ENCODE results near the gene MADD. TPM values are rescaled to one million over a fixed set of nuclear protein-coding genes. Genes with fewer than 3 reads are reported as not detected.

The MADD gene
- total RNA-seq, 5 donors from 2014 or later (not counting 1 experiment from before 2014, with no cell fraction given): 116 to 189 (median 124) TPM

DNA sequence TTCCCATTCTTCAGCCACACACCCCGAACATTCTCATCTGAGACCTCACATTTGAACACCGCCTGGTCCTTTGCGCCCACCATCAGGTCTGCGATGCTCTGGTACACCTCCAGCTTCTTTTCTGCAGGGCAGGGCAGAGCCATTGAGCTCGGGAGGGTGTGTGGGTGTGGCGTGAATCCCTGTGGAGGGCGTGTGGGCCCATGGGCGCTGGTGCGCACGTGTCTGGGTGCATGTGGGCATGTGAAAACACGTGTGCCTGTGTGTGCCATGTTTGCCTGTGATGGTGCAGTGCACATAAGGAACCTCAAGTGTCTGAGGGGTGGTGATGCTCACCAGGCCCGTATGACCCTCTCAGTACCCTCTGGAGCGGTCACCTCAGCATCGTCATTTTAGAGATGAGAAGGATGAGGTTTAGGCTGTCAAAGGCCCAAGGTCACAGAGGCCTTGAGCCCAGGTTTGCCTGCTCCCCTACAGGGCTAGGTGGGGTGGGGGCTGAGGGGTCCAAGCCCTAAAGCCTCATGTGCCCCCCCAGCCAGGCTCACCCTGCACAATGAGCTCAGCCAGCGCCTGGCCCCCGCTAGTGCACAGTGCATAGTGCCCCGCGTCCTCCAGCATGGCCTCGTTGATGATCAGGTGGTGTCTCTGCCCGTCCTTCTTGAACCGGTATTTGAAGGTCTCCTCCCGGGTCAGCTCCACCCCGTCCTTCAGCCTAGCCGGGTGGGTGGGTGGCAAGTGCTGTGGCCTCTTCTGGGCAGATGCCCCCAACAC, 72.3 kb downstream of the MADD start:
- Mint-ChIP-seq H3K4me3 (no peak overlapping the region), H3K36me3 (no peaks in the 10 kb centered on the region), H3K27me3 (no peaks in the 10 kb centered on the region), H3K4me1 (no peaks in the 10 kb centered on the region), H3K27ac (no peak overlapping the region), H3K9me3 (no peaks in the 10 kb centered on the region)
- ChIA-PET POLR2A (interaction anchor here in 1 of 2 donors (0.5 kb wide), 1 partner anchor 694 kb away, joined by 8 read pairs; no protein-coding TSS in a partner anchor), CTCF (no interaction called here)
- Histone ChIP-seq H3K9me3 (no peaks in the 10 kb centered on the region), H3K4me1 (ENCODE audit: control insufficient read depth in 1 of 2, extremely low read depth in 1 of 2, insufficient read depth in 2 of 2, low read length in 2 of 2) (no peaks in the 10 kb centered on the region), H3K27ac (ENCODE audit: low read length) (no peak overlapping the region), H3K27me3 (replicated peaks in 1 of 2; ENCODE audit: control insufficient read depth in 2 of 2, extremely low read depth in 1 of 2, insufficient read depth in 2 of 2, low read length in 1 of 2) (peaks cover 0 to 6% of the 10 kb centered on the region in 2 experiments), H3K36me3 (ENCODE audit: control insufficient read depth in 2 of 2, extremely low read depth in 1 of 2, insufficient read depth in 1 of 2, low read length in 1 of 2) (no peaks in the 10 kb centered on the region), H3K4me3 (ENCODE audit: control insufficient read depth in 1 of 2, extremely low read depth in 1 of 2, low read length in 1 of 2) (no peak overlapping the region)
- DNase-seq (no peak), ATAC-seq (replicated peaks in 1 of 4) (no peak)
- WGBS (ENCODE audit: insufficient coverage): 86% methylated on average over 16 of the region's 24 CpGs

DNA sequence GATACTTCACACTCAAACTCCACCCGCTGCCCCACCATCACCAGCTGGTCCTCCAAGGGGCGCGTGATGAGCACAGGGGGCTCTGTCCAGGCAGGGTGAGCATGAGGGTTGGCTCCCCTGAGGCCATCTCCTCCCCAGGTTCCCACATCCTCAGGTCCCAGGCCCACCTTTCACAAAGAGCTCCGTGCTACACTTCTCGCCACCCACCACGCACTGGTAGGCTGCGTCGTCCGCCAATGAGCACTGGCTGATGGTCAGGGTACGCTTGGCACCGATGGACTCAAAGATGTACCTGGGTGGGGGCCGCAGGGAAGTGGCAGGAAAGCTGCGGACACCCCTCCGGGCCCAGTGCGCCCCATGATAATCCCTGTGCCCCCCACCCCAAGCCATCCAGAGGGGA, 72.9 kb downstream of the MADD start:
- H3K36me3 ChIP-seq (ENCODE audit: control insufficient read depth in 2 of 2, extremely low read depth in 1 of 2, insufficient read depth in 1 of 2, low read length in 1 of 2): no peaks in the 10 kb centered on the region
- Mint-ChIP-seq H3K4me1 (no peaks in the 10 kb centered on the region), H3K9me3 (no peaks in the 10 kb centered on the region), H3K27me3 (no peaks in the 10 kb centered on the region), H3K4me3 (no peak overlapping the region), H3K36me3 (no peaks in the 10 kb centered on the region), H3K27ac (no peak overlapping the region)
- ATAC-seq (replicated peaks in 1 of 4): no peak
- no peak overlapping the region for H3K27ac ChIP-seq (ENCODE audit: low read length)
- ChIA-PET CTCF (no interaction called here), POLR2A (no interaction called here)
- 96% methylated on average over 11 of the region's 15 CpGs for WGBS (ENCODE audit: insufficient coverage)
- no peaks in the 10 kb centered on the region for H3K4me1 ChIP-seq (ENCODE audit: control insufficient read depth in 1 of 2, extremely low read depth in 1 of 2, insufficient read depth in 2 of 2, low read length in 2 of 2)
- no peaks in the 10 kb centered on the region for H3K9me3 ChIP-seq
- DNase-seq: no peak
- H3K4me3 ChIP-seq (ENCODE audit: control insufficient read depth in 1 of 2, extremely low read depth in 1 of 2, low read length in 1 of 2): no peak overlapping the region
- peaks cover 0 to 7% of the 10 kb centered on the region in 2 experiments for H3K27me3 ChIP-seq (replicated peaks in 1 of 2; ENCODE audit: control insufficient read depth in 2 of 2, extremely low read depth in 1 of 2, insufficient read depth in 2 of 2, low read length in 1 of 2)

DNA sequence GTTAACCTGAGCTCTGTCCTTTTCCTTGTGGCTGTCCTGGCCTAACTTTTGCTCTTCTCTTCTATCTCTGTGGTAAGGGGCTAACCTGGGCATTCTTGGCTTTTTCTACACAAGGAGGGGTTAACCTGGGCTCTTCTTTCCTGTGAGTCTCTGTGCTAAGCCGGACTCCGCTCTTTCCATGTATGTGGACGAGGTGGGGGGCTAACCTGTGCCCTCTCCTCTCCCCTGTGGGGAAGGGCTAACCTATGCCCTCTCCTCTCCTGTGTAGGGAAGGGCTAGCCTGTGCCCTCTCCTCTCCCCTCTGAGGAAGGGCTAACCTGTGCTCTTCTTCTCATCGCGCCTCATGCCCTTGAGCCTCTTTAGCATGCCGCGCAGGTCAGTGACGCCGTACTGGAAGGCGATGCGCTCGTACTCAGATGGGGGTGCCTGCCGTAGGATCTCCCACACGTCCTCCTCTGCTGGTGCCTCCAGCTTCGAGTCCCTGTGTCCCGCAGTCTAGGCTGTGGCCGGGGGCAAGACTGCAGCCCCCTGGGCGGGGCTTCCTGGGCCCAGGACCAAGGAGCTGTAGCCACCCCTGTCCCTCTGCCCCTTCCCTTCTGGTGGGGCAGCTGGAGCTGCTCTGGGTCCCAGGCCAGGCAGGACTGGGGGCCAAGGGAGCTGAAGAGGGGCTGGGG, 76.1 kb downstream of the MADD start:
- 91% methylated on average over 14 of the region's 18 CpGs for WGBS (ENCODE audit: insufficient coverage)

DNA sequence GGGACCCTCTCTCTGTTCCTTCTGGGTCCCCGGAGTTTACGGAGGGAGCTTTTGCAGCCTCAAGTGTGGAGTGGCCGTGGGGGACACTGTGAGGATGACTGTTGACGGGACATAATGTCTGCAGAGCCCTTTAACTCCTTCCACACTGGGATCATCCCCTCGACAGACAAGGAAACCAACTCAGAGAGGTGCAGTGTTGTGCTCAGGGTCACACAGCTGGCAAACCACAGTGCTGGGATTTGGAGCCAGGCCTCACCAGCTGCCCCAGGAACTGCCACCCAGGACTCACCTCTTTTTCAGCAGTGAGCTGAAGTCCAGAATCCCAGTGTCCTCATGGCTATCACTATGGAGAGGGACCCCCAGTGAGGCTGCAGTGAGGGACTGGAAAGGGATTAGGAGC, 77.2 kb downstream of the MADD start:
- no peak overlapping the region for H3K27ac Mint-ChIP-seq
- H3K4me1 Mint-ChIP-seq: no peaks in the 10 kb centered on the region
- no peak for DNase-seq

More for the DNA sequence above, 76.1 kb downstream of the MADD start:
- H3K27me3 ChIP-seq (replicated peaks in 1 of 2; ENCODE audit: control insufficient read depth in 2 of 2, extremely low read depth in 1 of 2, insufficient read depth in 2 of 2, low read length in 1 of 2): peaks cover 0 to 17% of the 10 kb centered on the region in 2 experiments
- no peak for DNase-seq
- ChIA-PET POLR2A (no interaction called here), CTCF (interaction anchor here in 1 of 2 donors (0.6 to 1.8 kb wide), 2 partner anchors 28 to 507 kb away, joined by 3 to 6 read pairs; no protein-coding TSS in a partner anchor)
- H3K27ac ChIP-seq (ENCODE audit: low read length): no peak overlapping the region
- no peak for ATAC-seq (replicated peaks in 1 of 4)
- no peak overlapping the region for H3K4me3 ChIP-seq (ENCODE audit: control insufficient read depth in 1 of 2, extremely low read depth in 1 of 2, low read length in 1 of 2)
- no peaks in the 10 kb centered on the region for H3K36me3 Mint-ChIP-seq
- H3K4me1 Mint-ChIP-seq: no peaks in the 10 kb centered on the region
- no peaks in the 10 kb centered on the region for H3K36me3 ChIP-seq (ENCODE audit: control insufficient read depth in 2 of 2, extremely low read depth in 1 of 2, insufficient read depth in 1 of 2, low read length in 1 of 2)
- no peak overlapping the region for H3K4me3 Mint-ChIP-seq
- no peaks in the 10 kb centered on the region for H3K9me3 Mint-ChIP-seq
- no peaks in the 10 kb centered on the region for H3K27me3 Mint-ChIP-seq
- no peak overlapping the region for H3K27ac Mint-ChIP-seq
- H3K4me1 ChIP-seq (ENCODE audit: control insufficient read depth in 1 of 2, extremely low read depth in 1 of 2, insufficient read depth in 2 of 2, low read length in 2 of 2): no peaks in the 10 kb centered on the region
- H3K9me3 ChIP-seq: no peaks in the 10 kb centered on the region

DNA sequence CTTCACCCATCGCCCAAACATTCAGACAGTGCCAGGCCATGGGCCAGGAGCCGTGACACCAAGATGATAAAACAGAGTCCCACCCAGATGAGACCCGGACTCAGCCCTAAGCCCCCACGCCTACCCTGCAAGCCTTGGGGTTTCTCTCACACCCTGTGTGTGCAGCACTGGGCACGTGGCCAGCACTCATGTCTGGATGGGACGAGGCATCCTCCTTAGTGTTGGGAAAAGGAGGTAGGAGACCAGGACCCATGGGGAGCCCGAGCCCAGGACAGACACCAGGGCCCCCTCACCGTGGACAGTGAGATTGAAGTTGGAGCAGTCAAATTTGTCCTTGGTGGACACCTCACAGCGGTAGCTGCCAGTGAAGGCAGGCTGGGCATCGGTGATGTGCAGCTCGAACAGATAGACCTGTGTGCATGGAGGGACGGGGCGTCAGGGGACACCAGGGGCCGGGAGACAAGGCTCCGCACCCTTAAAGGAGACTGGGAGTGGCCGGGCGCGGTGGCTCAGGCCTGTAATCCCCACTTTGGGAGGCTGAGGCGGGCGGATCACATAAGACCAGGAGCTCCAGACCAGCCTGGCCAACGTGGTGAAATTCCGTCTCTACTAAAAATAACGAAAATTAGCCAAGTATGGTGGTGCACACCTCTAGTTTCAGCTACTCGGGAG, 78.3 kb downstream of the MADD start:
- no peaks in the 10 kb centered on the region for H3K4me1 Mint-ChIP-seq
- Histone ChIP-seq H3K9me3 (no peaks in the 10 kb centered on the region), H3K27ac (ENCODE audit: low read length) (no peak overlapping the region), H3K27me3 (replicated peaks in 1 of 2; ENCODE audit: control insufficient read depth in 2 of 2, extremely low read depth in 1 of 2, insufficient read depth in 2 of 2, low read length in 1 of 2) (peaks cover 0 to 27% of the 10 kb centered on the region in 2 experiments), H3K4me1 (ENCODE audit: control insufficient read depth in 1 of 2, extremely low read depth in 1 of 2, insufficient read depth in 2 of 2, low read length in 2 of 2) (no peaks in the 10 kb centered on the region), H3K4me3 (ENCODE audit: control insufficient read depth in 1 of 2, extremely low read depth in 1 of 2, low read length in 1 of 2) (no peak overlapping the region), H3K36me3 (ENCODE audit: control insufficient read depth in 2 of 2, extremely low read depth in 1 of 2, insufficient read depth in 1 of 2, low read length in 1 of 2) (no peaks in the 10 kb centered on the region)
- DNase-seq: no peak
- H3K4me3 Mint-ChIP-seq: no peak overlapping the region
- POLR2A ChIA-PET: interaction anchor here in 1 of 2 donors (0.6 kb wide), 1 partner anchor 485 kb away, joined by 3 read pairs; no protein-coding TSS in a partner anchor
- WGBS (ENCODE audit: insufficient coverage): 84% methylated on average over 18 of the region's 24 CpGs
- H3K9me3 Mint-ChIP-seq: no peaks in the 10 kb centered on the region
- H3K36me3 Mint-ChIP-seq: no peaks in the 10 kb centered on the region
- no peaks in the 10 kb centered on the region for H3K27me3 Mint-ChIP-seq
- CTCF ChIA-PET: interaction anchor here in 1 of 2 donors (0.6 kb wide), 2 partner anchors 24 to 69 kb away, joined by 3 read pairs; no protein-coding TSS in a partner anchor
- no peak overlapping the region for H3K27ac Mint-ChIP-seq
- ATAC-seq (replicated peaks in 1 of 4): no peak

More for the DNA sequence above, 77.2 kb downstream of the MADD start:
- H3K4me3 ChIP-seq (ENCODE audit: control insufficient read depth in 1 of 2, extremely low read depth in 1 of 2, low read length in 1 of 2): no peak overlapping the region
- no peaks in the 10 kb centered on the region for H3K27me3 Mint-ChIP-seq
- ChIA-PET POLR2A (interaction anchor here in 1 of 2 donors (0.7 kb wide), 1 partner anchor 104 kb away, joined by 3 read pairs; no protein-coding TSS in a partner anchor), CTCF (interaction anchor here in 1 of 2 donors (0.6 to 1.8 kb wide), 2 partner anchors 16 to 27 kb away, joined by 3 to 4 read pairs; no protein-coding TSS in a partner anchor)
- no peaks in the 10 kb centered on the region for H3K9me3 ChIP-seq
- no peak overlapping the region for H3K4me3 Mint-ChIP-seq
- ATAC-seq (replicated peaks in 1 of 4): no peak
- no peaks in the 10 kb centered on the region for H3K36me3 ChIP-seq (ENCODE audit: control insufficient read depth in 2 of 2, extremely low read depth in 1 of 2, insufficient read depth in 1 of 2, low read length in 1 of 2)
- peaks cover 0 to 19% of the 10 kb centered on the region in 2 experiments for H3K27me3 ChIP-seq (replicated peaks in 1 of 2; ENCODE audit: control insufficient read depth in 2 of 2, extremely low read depth in 1 of 2, insufficient read depth in 2 of 2, low read length in 1 of 2)
- no peaks in the 10 kb centered on the region for H3K4me1 ChIP-seq (ENCODE audit: control insufficient read depth in 1 of 2, extremely low read depth in 1 of 2, insufficient read depth in 2 of 2, low read length in 2 of 2)
- no peaks in the 10 kb centered on the region for H3K36me3 Mint-ChIP-seq
- H3K27ac ChIP-seq (ENCODE audit: low read length): no peak overlapping the region
- no peaks in the 10 kb centered on the region for H3K9me3 Mint-ChIP-seq
- no CpG with 5 or more reads among the region's 5 CpGs for WGBS (ENCODE audit: insufficient coverage)

DNA sequence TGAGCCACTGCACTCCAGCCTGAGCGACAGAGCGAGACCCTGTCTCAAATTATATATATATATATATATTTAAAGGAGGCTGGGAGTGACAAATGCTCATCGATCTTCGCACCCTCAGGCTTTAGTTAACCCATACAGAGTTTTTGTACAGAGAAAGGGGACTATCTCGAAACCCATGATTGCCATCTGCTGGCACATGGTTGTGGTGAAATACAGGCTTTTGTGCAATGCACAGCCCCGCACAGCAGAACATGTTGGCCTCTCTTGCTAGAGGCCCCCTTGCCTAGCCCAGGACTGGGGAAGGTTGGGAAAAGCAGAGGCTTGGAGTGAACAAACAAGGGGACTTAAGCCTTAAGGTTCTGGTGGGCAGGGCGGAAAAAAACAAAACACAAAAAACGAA, 78.9 kb downstream of the MADD start:
- no peaks in the 10 kb centered on the region for H3K36me3 Mint-ChIP-seq
- WGBS (ENCODE audit: insufficient coverage): 78% methylated on average over 2 of the region's 8 CpGs
- H3K4me1 Mint-ChIP-seq: no peaks in the 10 kb centered on the region
- H3K4me3 Mint-ChIP-seq: no peak overlapping the region
- no peaks in the 10 kb centered on the region for H3K9me3 ChIP-seq
- no peak overlapping the region for H3K27ac Mint-ChIP-seq
- no peak for ATAC-seq (replicated peaks in 1 of 4)
- DNase-seq: no peak
- H3K27me3 Mint-ChIP-seq: no peaks in the 10 kb centered on the region
- POLR2A ChIA-PET: interaction anchor here in 1 of 2 donors (0.6 kb wide), 1 partner anchor 486 kb away, joined by 3 read pairs; no protein-coding TSS in a partner anchor
- no peaks in the 10 kb centered on the region for H3K4me1 ChIP-seq (ENCODE audit: control insufficient read depth in 1 of 2, extremely low read depth in 1 of 2, insufficient read depth in 2 of 2, low read length in 2 of 2)
- H3K27ac ChIP-seq (ENCODE audit: low read length): no peak overlapping the region
- CTCF ChIA-PET: interaction anchor here in 1 of 2 donors (0.6 kb wide), 1 partner anchor 70 kb away, joined by 3 read pairs; no protein-coding TSS in a partner anchor
- no peaks in the 10 kb centered on the region for H3K36me3 ChIP-seq (ENCODE audit: control insufficient read depth in 2 of 2, extremely low read depth in 1 of 2, insufficient read depth in 1 of 2, low read length in 1 of 2)
- no peaks in the 10 kb centered on the region for H3K9me3 Mint-ChIP-seq
- H3K4me3 ChIP-seq (ENCODE audit: control insufficient read depth in 1 of 2, extremely low read depth in 1 of 2, low read length in 1 of 2): no peak overlapping the region
- H3K27me3 ChIP-seq (replicated peaks in 1 of 2; ENCODE audit: control insufficient read depth in 2 of 2, extremely low read depth in 1 of 2, insufficient read depth in 2 of 2, low read length in 1 of 2): peaks cover 0 to 27% of the 10 kb centered on the region in 2 experiments

Data from T-cell (primary cell).